ENCODE data around the gene PIGN.
A peak's percentile ranks its signal among the peaks of the same experiment; 100 is the strongest.

The PIGN gene
- 37.2 to 46.8 reads per million in 2 donors for total RNA-seq

GRCh38 chr18:62186774-62187542, at the start of gene PIGN, which contains the start of gene RELCH:
TSS of gene PIGN (minus strand) at chr18:62187056. CDS start at chr18:62161353, 25,703 bp downstream.
TSS of gene RELCH (plus strand) at chr18:62187255. CDS start at chr18:62187506, 251 bp downstream.
- DNase-seq = peak; percentile 78

- no peak for DNase-seq
Measured at GRCh38 chr18:62236252-62236651, 49.4 kb upstream of the PIGN start.

GRCh38 chr18:62226047-62226446, 39.2 kb upstream of the PIGN start:
- no peak for DNase-seq

- DNase-seq = no peak
Measured at GRCh38 chr18:62224229-62224628, 37.4 kb upstream of the PIGN start.

GRCh38 chr18:62214790-62215189, 27.9 kb upstream of the PIGN start:
- no peak for DNase-seq

GRCh38 chr18:62211325-62211828, 24.5 kb upstream of the PIGN start:
- DNase-seq = no peak

- no peak for DNase-seq
Measured at GRCh38 chr18:62210138-62210537, 23.3 kb upstream of the PIGN start.

- DNase-seq = no peak
Measured at GRCh38 chr18:62209046-62209445, 22.2 kb upstream of the PIGN start.

GRCh38 chr18:62206593-62206992, 19.7 kb upstream of the PIGN start:
- no peak for DNase-seq

GRCh38 chr18:62205824-62206223, 19.0 kb upstream of the PIGN start:
- no peak for DNase-seq

GRCh38 chr18:62201870-62202269, 15.0 kb upstream of the PIGN start:
- DNase-seq = no peak

GRCh38 chr18:62200121-62200914, 13.5 kb upstream of the PIGN start:
- no peak for DNase-seq

- no peak for DNase-seq
Measured at GRCh38 chr18:62199629-62200028, 12.8 kb upstream of the PIGN start.

- DNase-seq = no peak
Measured at GRCh38 chr18:62198259-62198658, 11.4 kb upstream of the PIGN start.

GRCh38 chr18:62196980-62197379, 10.1 kb upstream of the PIGN start:
- DNase-seq = no peak

- no peak for DNase-seq
Measured at GRCh38 chr18:62196079-62196478, 9.2 kb upstream of the PIGN start.

GRCh38 chr18:62189208-62189607, 2.4 kb upstream of the PIGN start:
- no peak for DNase-seq

GRCh38 chr18:62187543-62188510, 971 bp upstream of the PIGN start:
- DNase-seq = peak; percentile 45

GRCh38 chr18:62186499-62186773, 420 bp downstream of the PIGN start:
- no peak for DNase-seq

- DNase-seq = no peak
Measured at GRCh38 chr18:62183578-62184195, 3.2 kb downstream of the PIGN start.

- no peak for DNase-seq
Measured at GRCh38 chr18:62182220-62182619, 4.6 kb downstream of the PIGN start.

- no peak for DNase-seq
Measured at GRCh38 chr18:62179213-62179612, 7.6 kb downstream of the PIGN start.
